D341Med (cell line): ENCODE results near the gene TNS1.
"Not testable (repeated sequence)": the region's sequence is repeated elsewhere in the genome, so short reads cannot be mapped to it uniquely, and the experiment has no call there.

Experiments used
- DNase-seq: peaks from one replicate; pipeline ENCODE4 v3.0.0; 2012; ENCODE audit warnings: low spot score

TNS1 gene

GRCh38 chr2:218002845-218003180 lies at the start of gene TNS1:
TNS1 (minus strand) TSS chr2:218002995; CDS start chr2:218002872, 123 bp downstream.
- no peak for DNase-seq

- DNase-seq, result no peak
Observed at GRCh38 chr2:218051903-218052302, 49.1 kb upstream of the TNS1 start.

GRCh38 chr2:218047536-218048225 lies 44.9 kb upstream of the TNS1 start:
- no peak for DNase-seq

- DNase-seq, result no peak
Observed at GRCh38 chr2:218046238-218046637, 43.4 kb upstream of the TNS1 start.

- DNase-seq, result not testable (repeated sequence)
Observed at GRCh38 chr2:218044599-218044998, 41.8 kb upstream of the TNS1 start.

GRCh38 chr2:218043701-218044109 lies 40.9 kb upstream of the TNS1 start:
- DNase-seq, result no peak

- DNase-seq, result no peak
Observed at GRCh38 chr2:218043100-218043499, 40.3 kb upstream of the TNS1 start.

- no peak for DNase-seq
Observed at GRCh38 chr2:218041302-218042168, 38.7 kb upstream of the TNS1 start.

GRCh38 chr2:218040883-218041282 lies 38.1 kb upstream of the TNS1 start:
- DNase-seq, result no peak

- no peak for DNase-seq
Observed at GRCh38 chr2:218039171-218039570, 36.4 kb upstream of the TNS1 start.

GRCh38 chr2:218036371-218036770 lies 33.6 kb upstream of the TNS1 start:
- no peak for DNase-seq

- no peak for DNase-seq
Observed at GRCh38 chr2:218035463-218036100, 32.8 kb upstream of the TNS1 start.

- DNase-seq, result peak; percentile 71
Observed at GRCh38 chr2:218034497-218035213, 31.9 kb upstream of the TNS1 start.

GRCh38 chr2:218033590-218034496 lies 31.0 kb upstream of the TNS1 start:
- no peak for DNase-seq

- DNase-seq, result no peak
Observed at GRCh38 chr2:218033208-218033589, 30.4 kb upstream of the TNS1 start.

GRCh38 chr2:218032336-218033171 lies 29.8 kb upstream of the TNS1 start:
- no peak for DNase-seq

GRCh38 chr2:218031771-218032257 lies 29.0 kb upstream of the TNS1 start:
- DNase-seq, result no peak

- DNase-seq, result no peak
Observed at GRCh38 chr2:218031261-218031660, 28.5 kb upstream of the TNS1 start.

- DNase-seq, result peak; percentile 1
Observed at GRCh38 chr2:218030409-218031195, 27.8 kb upstream of the TNS1 start.
